Measurements from ENCODE around the gene CREB3L2. TPM values are rescaled to one million over a fixed set of nuclear protein-coding genes. Genes with fewer than 3 reads are reported as not detected.

Gene CREB3L2
- polyA plus RNA-seq, 3 donors: 6.9 to 12.9 (median 11.9) TPM

DNA sequence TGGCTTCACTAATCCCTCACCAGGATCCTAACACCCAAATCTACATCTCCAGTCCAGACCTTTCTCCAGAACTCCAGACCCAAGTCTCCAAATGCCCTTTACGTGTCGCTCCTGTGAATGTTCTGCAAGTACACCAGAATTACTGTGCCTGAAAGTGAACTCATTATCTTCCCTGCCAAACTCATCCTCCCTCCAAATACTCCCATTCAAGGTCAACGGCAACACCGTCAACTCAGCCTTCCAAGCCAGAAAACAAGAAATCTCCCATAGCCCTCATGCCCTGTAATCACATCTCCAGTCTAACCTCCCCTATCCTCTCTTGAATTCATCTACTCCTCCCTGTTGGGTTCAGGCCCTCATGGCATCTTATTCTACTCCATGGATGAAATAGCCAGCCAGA lies 12.3 kb downstream of the CREB3L2 start:
- Histone ChIP-seq H3K4me2 (replicated peaks; ENCODE audit: extremely low read depth, low read length, poor library complexity, severe bottlenecking) (no peak overlapping the region), H3K9ac (ENCODE audit: insufficient read depth, low read length, poor library complexity, severe bottlenecking) (no peak overlapping the region)

DNA sequence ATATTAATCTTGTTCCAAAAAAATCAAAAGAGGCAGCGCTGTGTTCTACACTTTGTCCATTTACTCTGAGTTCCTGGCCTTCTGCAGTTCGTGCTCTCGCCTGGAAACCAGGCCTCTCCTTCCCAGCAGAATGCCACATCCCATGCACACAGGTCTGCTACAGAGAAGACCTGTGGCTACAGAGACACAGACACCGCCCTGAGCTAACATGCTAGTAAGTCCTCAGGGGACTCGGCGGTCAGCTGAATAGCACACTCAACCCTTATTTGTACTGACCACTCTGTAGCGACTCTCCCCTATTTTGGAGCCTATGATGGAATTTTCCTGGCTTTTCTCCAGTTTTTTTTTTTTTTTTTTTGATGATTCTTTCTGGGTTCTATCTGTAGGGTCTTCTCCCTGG lies 12.8 kb downstream of the CREB3L2 start:
- H3K4me1 ChIP-seq (ENCODE audit: control insufficient read depth in 1 of 2, insufficient read depth in 2 of 2, low read length in 2 of 2): peaks cover 11% of the 10 kb centered on the region in 2 donors
- Mint-ChIP-seq H3K27me3 (ENCODE audit: low read depth in 3 of 3) (no peaks in the 10 kb centered on the region), H3K9me3 (peaks cover 0 to 7% (median under 1%) of the 10 kb centered on the region in 7 donors), H3K4me1 (peaks cover 26% of the 10 kb centered on the region), H3K36me3 (peaks cover 19 to 25% of the 10 kb centered on the region in 2 donors), H3K27ac (no peak overlapping the region), H3K4me3 (no peak overlapping the region)
- no peak overlapping the region for H3K4me3 ChIP-seq (replicated peaks in 1 of 3; ENCODE audit: low read depth in 2 of 3, low read length in 3 of 3)
- whole genome bisulfite sequencing (ENCODE audit: insufficient coverage): 94% methylated on average over 3 of the region's 7 CpGs
- intact Hi-C loops (cut with micrococcal nuclease): no loop called here
- no peaks in the 10 kb centered on the region for H3K27me3 ChIP-seq (ENCODE audit: control insufficient read depth in 2 of 2, insufficient read depth in 2 of 2, low read length in 2 of 2)
- DNase-seq: no peak
- H3K79me2 ChIP-seq (ENCODE audit: insufficient read depth, low read length): peaks cover 89% of the 10 kb centered on the region
- H3K9me3 ChIP-seq (replicated peaks in 1 of 2; ENCODE audit: control insufficient read depth in 1 of 2, insufficient read depth in 1 of 2, low read length in 2 of 2): peaks cover 0 to 3% of the 10 kb centered on the region in 2 donors
- no peak overlapping the region for H3K9ac ChIP-seq (ENCODE audit: insufficient read depth, low read length, poor library complexity, severe bottlenecking)
- no peak overlapping the region for H3K4me2 ChIP-seq (replicated peaks; ENCODE audit: extremely low read depth, low read length, poor library complexity, severe bottlenecking)
- peaks cover 28% of the 10 kb centered on the region for H4K20me1 ChIP-seq (ENCODE audit: insufficient read depth, low read length)
- no peak overlapping the region for H2AFZ ChIP-seq (ENCODE audit: insufficient read depth, low read depth, low read length, poor library complexity, severe bottlenecking)
- no peak overlapping the region for H3K27ac ChIP-seq (ENCODE audit: low read depth in 1 of 2, low read length in 2 of 2)
- TF ChIP-seq, protein P1, sequence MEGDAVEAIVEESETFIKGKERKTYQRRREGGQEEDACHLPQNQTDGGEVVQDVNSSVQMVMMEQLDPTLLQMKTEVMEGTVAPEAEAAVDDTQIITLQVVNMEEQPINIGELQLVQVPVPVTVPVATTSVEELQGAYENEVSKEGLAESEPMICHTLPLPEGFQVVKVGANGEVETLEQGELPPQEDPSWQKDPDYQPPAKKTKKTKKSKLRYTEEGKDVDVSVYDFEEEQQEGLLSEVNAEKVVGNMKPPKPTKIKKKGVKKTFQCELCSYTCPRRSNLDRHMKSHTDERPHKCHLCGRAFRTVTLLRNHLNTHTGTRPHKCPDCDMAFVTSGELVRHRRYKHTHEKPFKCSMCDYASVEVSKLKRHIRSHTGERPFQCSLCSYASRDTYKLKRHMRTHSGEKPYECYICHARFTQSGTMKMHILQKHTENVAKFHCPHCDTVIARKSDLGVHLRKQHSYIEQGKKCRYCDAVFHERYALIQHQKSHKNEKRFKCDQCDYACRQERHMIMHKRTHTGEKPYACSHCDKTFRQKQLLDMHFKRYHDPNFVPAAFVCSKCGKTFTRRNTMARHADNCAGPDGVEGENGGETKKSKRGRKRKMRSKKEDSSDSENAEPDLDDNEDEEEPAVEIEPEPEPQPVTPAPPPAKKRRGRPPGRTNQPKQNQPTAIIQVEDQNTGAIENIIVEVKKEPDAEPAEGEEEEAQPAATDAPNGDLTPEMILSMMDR (IDR thresholded peaks at IDR 0.05): no peak
- peaks cover 0 to 3% of the 10 kb centered on the region in 2 donors for H3K36me3 ChIP-seq (replicated peaks in 1 of 2; ENCODE audit: control insufficient read depth in 1 of 2, insufficient read depth in 2 of 2, low read length in 2 of 2)

More for the DNA sequence above, 12.3 kb downstream of the CREB3L2 start:
- no peaks in the 10 kb centered on the region for H3K36me3 ChIP-seq (replicated peaks in 1 of 2; ENCODE audit: control insufficient read depth in 1 of 2, insufficient read depth in 2 of 2, low read length in 2 of 2)
- no peak for DNase-seq
- H3K4me3 ChIP-seq (replicated peaks in 1 of 3; ENCODE audit: low read depth in 2 of 3, low read length in 3 of 3): no peak overlapping the region
- intact Hi-C loops (cut with micrococcal nuclease): no loop called here
- WGBS (ENCODE audit: insufficient coverage): 97% methylated on average over 4 of the region's 4 CpGs
- TF ChIP-seq, protein P1 (IDR thresholded peaks at IDR 0.05): no peak
- peaks cover 89% of the 10 kb centered on the region for H3K79me2 ChIP-seq (ENCODE audit: insufficient read depth, low read length)
- Mint-ChIP-seq H3K27me3 (ENCODE audit: low read depth in 3 of 3) (no peaks in the 10 kb centered on the region), H3K4me1 (peaks cover 26% of the 10 kb centered on the region), H3K4me3 (no peak overlapping the region), H3K36me3 (peaks cover 15 to 20% of the 10 kb centered on the region in 2 donors), H3K9me3 (peaks cover 0 to 4% (median 0%) of the 10 kb centered on the region in 7 donors), H3K27ac (no peak overlapping the region)
- peaks cover 28% of the 10 kb centered on the region for H4K20me1 ChIP-seq (ENCODE audit: insufficient read depth, low read length)
- H3K27ac ChIP-seq (ENCODE audit: low read depth in 1 of 2, low read length in 2 of 2): no peak overlapping the region
- no peak overlapping the region for H2AFZ ChIP-seq (ENCODE audit: insufficient read depth, low read depth, low read length, poor library complexity, severe bottlenecking)
- no peaks in the 10 kb centered on the region for H3K9me3 ChIP-seq (replicated peaks in 1 of 2; ENCODE audit: control insufficient read depth in 1 of 2, insufficient read depth in 1 of 2, low read length in 2 of 2)
- H3K27me3 ChIP-seq (ENCODE audit: control insufficient read depth in 2 of 2, insufficient read depth in 2 of 2, low read length in 2 of 2): no peaks in the 10 kb centered on the region
- peaks cover 11% of the 10 kb centered on the region in 2 donors for H3K4me1 ChIP-seq (ENCODE audit: control insufficient read depth in 1 of 2, insufficient read depth in 2 of 2, low read length in 2 of 2)

Data from CD14-positive monocyte (primary cell).